Esophagus squamous epithelium (tissue), 5 donors: Measurements from ENCODE around the gene NAA35. TPM values are rescaled to one million over a fixed set of nuclear protein-coding genes. Genes with fewer than 3 reads are reported as not detected.

Experiments
- DNase-seq: peaks from one replicate; lab custom pipeline; 2025; lab: John Stamatoyannopoulos, UW
- H3K27ac ChIP-seq, 4 donors: fragments of 200-600 bp; sonication (generic); one replicate each; pipeline ENCODE4 v1.5.1; 2016 to 2019; ENCODE audit warnings: mild to moderate bottlenecking in 1 of 4
- H3K27me3 ChIP-seq, 4 donors: fragments of 200-600 bp; sonication (generic); 1 replicate in 3 of 4; 2 replicates in 1 of 4; pipeline versions ENCODE4 v1.5.1 to v1.6.0; 2017 to 2021; ENCODE audit warnings: antibody characterized with exemption in 1 of 4
- H3K36me3 ChIP-seq, 3 donors: fragments of 200-600 bp; sonication (generic); one replicate each; pipeline ENCODE4 v1.5.1; 2016 to 2019
- H3K4me1 ChIP-seq, 3 donors: fragments of 200-600 bp; sonication (generic); one replicate each; pipeline ENCODE4 v1.5.1; 2017 to 2019
- H3K4me3 ChIP-seq, 4 donors: fragments of 200-600 bp; sonication (generic); 1 replicate in 3 of 4; 2 replicates in 1 of 4; pipeline ENCODE4 v1.5.1; 2016 to 2019; ENCODE audit warnings: mild to moderate bottlenecking in 2 of 4, moderate library complexity in 1 of 4
- H3K9me3 ChIP-seq, 3 donors: fragments of 200-600 bp; sonication (generic); one replicate each; pipeline ENCODE4 v1.5.1; 2016 to 2019
- CTCF ChIP-seq, 6 experiments: fragments of 450-650 bp in 4 of 6; fragments of 200-600 bp in 2 of 6; sonication (generic) in 2 of 6; IDR thresholded peaks; one replicate each; pipeline ENCODE4 v1.5.1; 2016 to 2019; ENCODE audit warnings: antibody characterized with exemption in 6 of 6, mild to moderate bottlenecking in 4 of 6, moderate library complexity in 4 of 6
- POLR2A ChIP-seq, 4 donors: fragments of 450-650 bp; IDR thresholded peaks; one replicate each; pipeline ENCODE4 v1.6.1; 2017; ENCODE audit warnings: antibody characterized with exemption in 4 of 4, mild to moderate bottlenecking in 4 of 4, moderate library complexity in 3 of 4
- WGBS, 2 donors: methylation state at CpG; one replicate each; pipeline ENCODE4 v1.1.5; 2018; 5-methylcytosine and 5-hydroxymethylcytosine counted together
- intact Hi-C: fragments of 100-400 bp; cut with DNase I; formaldehyde crosslinking; loops from one replicate; pipeline ENCODE4 v1.15.0; 2022
- total RNA-seq, 4 donors: library from RNA; depleted of rRNA; stranded (reverse); fragments of >200 nt; gene quantifications; one replicate each; pipeline ENCODE4 v1.1.0, GENCODE V29; 2016
- donor health status: DM: yes; HTN: yes; CAD: no.

Gene NAA35
- total RNA-seq, 4 donors from 2014 or later = 12.1 to 20.8 (median 19.9) TPM

- TF ChIP-seq POLR2A (IDR thresholded peaks at IDR 0.05) (no peak), CTCF (IDR thresholded peaks at IDR 0.05) (no peak)
- peaks cover 4 to 62% (median 8%) of the 10 kb centered on the region in 3 donors for H3K36me3 ChIP-seq
- intact Hi-C loops = no loop called here
These were observed 54.2 kb downstream of the NAA35 start for GRCh38 chr9:85995097-85995496.

GRCh38 chr9:85995599-85995998 is 54.7 kb downstream of the NAA35 start:
- H3K4me1 ChIP-seq = no peaks in the 10 kb centered on the region
- H3K36me3 ChIP-seq = peaks cover 4 to 64% (median 8%) of the 10 kb centered on the region in 3 donors
- 95 to 100% methylated on average over 1 of the region's 1 CpG for WGBS, 2 donors
- H3K27ac ChIP-seq = no peak overlapping the region
- intact Hi-C loops = no loop called here
- H3K27me3 ChIP-seq = no peaks in the 10 kb centered on the region
- no peak overlapping the region for H3K4me3 ChIP-seq
- TF ChIP-seq CTCF (IDR thresholded peaks at IDR 0.05) (no peak), POLR2A (IDR thresholded peaks at IDR 0.05) (no peak)
- DNase-seq = no peak
- H3K9me3 ChIP-seq = no peaks in the 10 kb centered on the region

More at GRCh38 chr9:85995097-85995496, 54.2 kb downstream of the NAA35 start:
- H3K4me1 ChIP-seq = no peaks in the 10 kb centered on the region
- H3K4me3 ChIP-seq = no peak overlapping the region
- DNase-seq = no peak
- H3K9me3 ChIP-seq = no peaks in the 10 kb centered on the region
- no peaks in the 10 kb centered on the region for H3K27me3 ChIP-seq
- H3K27ac ChIP-seq = no peak overlapping the region

GRCh38 chr9:86005253-86005775 is 64.4 kb downstream of the NAA35 start:
- Histone ChIP-seq H3K4me1 (no peaks in the 10 kb centered on the region), H3K36me3 (peaks cover 0 to 92% (median 4%) of the 10 kb centered on the region in 3 donors), H3K9me3 (peaks cover 0 to 5% (median 0%) of the 10 kb centered on the region in 3 donors), H3K4me3 (no peak overlapping the region), H3K27me3 (no peaks in the 10 kb centered on the region), H3K27ac (no peak overlapping the region)
- DNase-seq = no peak
- WGBS, 2 donors = 94 to 100% methylated on average over 1 of the region's 1 CpG
- intact Hi-C loops = no loop called here
- no peak for TF ChIP-seq CTCF (IDR thresholded peaks at IDR 0.05)
- TF ChIP-seq POLR2A (IDR thresholded peaks at IDR 0.05) = no peak

- peaks cover 0 to 5% (median 0%) of the 10 kb centered on the region in 3 donors for H3K9me3 ChIP-seq
- 83 to 88% methylated on average over 2 of the region's 2 CpGs for WGBS, 2 donors
- no peaks in the 10 kb centered on the region for H3K4me1 ChIP-seq
- no peak for DNase-seq
- intact Hi-C loops = no loop called here
- no peaks in the 10 kb centered on the region for H3K27me3 ChIP-seq
- H3K36me3 ChIP-seq = peaks cover 0 to 98% (median under 1%) of the 10 kb centered on the region in 3 donors
- no peak overlapping the region for H3K4me3 ChIP-seq
- no peak overlapping the region for H3K27ac ChIP-seq
- TF ChIP-seq POLR2A (IDR thresholded peaks at IDR 0.05) (no peak), CTCF (IDR thresholded peaks at IDR 0.05) (no peak)
These were observed 68.2 kb downstream of the NAA35 start for GRCh38 chr9:86009133-86009532.

- DNase-seq = no peak
- Histone ChIP-seq H3K4me1 (no peaks in the 10 kb centered on the region), H3K4me3 (no peak overlapping the region), H3K36me3 (peaks cover 0 to 96% (median 7%) of the 10 kb centered on the region in 3 donors), H3K27me3 (no peaks in the 10 kb centered on the region), H3K9me3 (no peaks in the 10 kb centered on the region), H3K27ac (no peak overlapping the region)
- intact Hi-C loops = no loop called here
- 100% methylated on average over 1 of the region's 1 CpG for WGBS, 2 donors
- TF ChIP-seq CTCF (IDR thresholded peaks at IDR 0.05) (no peak), POLR2A (IDR thresholded peaks at IDR 0.05) (no peak)
These were observed 79.8 kb downstream of the NAA35 start for GRCh38 chr9:86020731-86021130.
